Activated T-cell treated with anti-CD3 and anti-CD28 coated beads, Interleukin-2, amount 50 U/mL, for 1 hour (primary cell): ENCODE measurements around the gene HSPA1L.
"Not testable (repeated sequence)": the region's sequence is repeated elsewhere in the genome, so short reads cannot be mapped to it uniquely, and the experiment has no call there.

ENCODE experiments used
- DNase-seq: peaks from one replicate; pipeline ENCODE4 v3.0.0-alpha.2; 2020

HSPA1L gene

GRCh38 chr6:31811645-31812044, 3.4 kb downstream of the HSPA1L start:
- no peak for DNase-seq

- DNase-seq = not testable (repeated sequence)
Observed at GRCh38 chr6:31808599-31808998, 6.5 kb downstream of the HSPA1L start.

GRCh38 chr6:31806470-31807272, 8.4 kb downstream of the HSPA1L start, which contains the start of gene LSM2:
TSS of gene LSM2 (minus strand) at chr6:31806966. CDS start at chr6:31806757, 209 bp downstream.
- DNase-seq = peak; percentile 96

GRCh38 chr6:31805939-31806469, 9.1 kb downstream of the HSPA1L start:
- peak; percentile 28 for DNase-seq

- DNase-seq = not testable (repeated sequence)
Observed at GRCh38 chr6:31801031-31801927, 13.8 kb downstream of the HSPA1L start.

GRCh38 chr6:31799781-31800180, 15.3 kb downstream of the HSPA1L start:
- no peak for DNase-seq

- DNase-seq = no peak
Observed at GRCh38 chr6:31797588-31797987, 17.5 kb downstream of the HSPA1L start.

- DNase-seq = no peak
Observed at GRCh38 chr6:31796993-31797385, 18.1 kb downstream of the HSPA1L start.

GRCh38 chr6:31795616-31796298, 19.3 kb downstream of the HSPA1L start, which contains the start of gene VARS1:
TSS of gene VARS1 (minus strand) at chr6:31795752. CDS start at chr6:31795217, 535 bp downstream.
- peak; percentile 92 for DNase-seq

- DNase-seq = peak; percentile 34
Observed at GRCh38 chr6:31794866-31795615, 20.0 kb downstream of the HSPA1L start.

- DNase-seq = no peak
Observed at GRCh38 chr6:31794294-31794865, 20.7 kb downstream of the HSPA1L start.

- DNase-seq = not testable (repeated sequence)
Observed at GRCh38 chr6:31793927-31794245, 21.2 kb downstream of the HSPA1L start.

GRCh38 chr6:31792761-31793171, 22.3 kb downstream of the HSPA1L start:
- no peak for DNase-seq

- no peak for DNase-seq
Observed at GRCh38 chr6:31792090-31792374, 23.1 kb downstream of the HSPA1L start.

GRCh38 chr6:31791324-31792089, 23.6 kb downstream of the HSPA1L start:
- DNase-seq = peak; percentile 41

- DNase-seq = no peak
Observed at GRCh38 chr6:31785475-31785874, 29.6 kb downstream of the HSPA1L start.

- no peak for DNase-seq
Observed at GRCh38 chr6:31784098-31784925, 30.8 kb downstream of the HSPA1L start.

GRCh38 chr6:31782126-31782855, 32.8 kb downstream of the HSPA1L start:
- DNase-seq = no peak
